ENCODE data around the gene TRRAP. TPM values are rescaled to one million over a fixed set of nuclear protein-coding genes. Genes with fewer than 3 reads are reported as not detected.

Gene TRRAP
- total RNA-seq, 4 donors from 2014 or later = 27.2 to 35.8 (median 30.1) TPM

GRCh38 chr7:98935811-98936210 is 57.5 kb downstream of the TRRAP start:
- TF ChIP-seq CTCF (IDR thresholded peaks at IDR 0.05) = no peak
- DNase-seq (ENCODE audit: low spot score) = no peak
- no peak for ATAC-seq (ENCODE audit: low FRiP score)

- no peak for ATAC-seq (ENCODE audit: low FRiP score)
- TF ChIP-seq CTCF (IDR thresholded peaks at IDR 0.05) = no peak
Observed at GRCh38 chr7:98943336-98943735, 65.0 kb downstream of the TRRAP start.

GRCh38 chr7:98944386-98944785 is 66.1 kb downstream of the TRRAP start:
- no peak for TF ChIP-seq CTCF (IDR thresholded peaks at IDR 0.05)
- DNase-seq (ENCODE audit: low spot score) (no peak), ATAC-seq (ENCODE audit: low FRiP score) (no peak)

More at GRCh38 chr7:98943336-98943735, 65.0 kb downstream of the TRRAP start:
- DNase-seq (ENCODE audit: low spot score) = no peak

GRCh38 chr7:98945852-98946251 is 67.5 kb downstream of the TRRAP start:
- ATAC-seq (ENCODE audit: low FRiP score) = no peak
- no peak for TF ChIP-seq CTCF (IDR thresholded peaks at IDR 0.05)

GRCh38 chr7:98946389-98946788 is 68.1 kb downstream of the TRRAP start:
- DNase-seq (ENCODE audit: low spot score) (no peak), ATAC-seq (ENCODE audit: low FRiP score) (no peak)
- TF ChIP-seq CTCF (IDR thresholded peaks at IDR 0.05) = no peak

More at GRCh38 chr7:98945852-98946251, 67.5 kb downstream of the TRRAP start:
- no peak for DNase-seq (ENCODE audit: low spot score)

- DNase-seq (ENCODE audit: low spot score) (no peak), ATAC-seq (ENCODE audit: low FRiP score) (no peak)
- TF ChIP-seq CTCF (IDR thresholded peaks at IDR 0.05) = no peak
Observed at GRCh38 chr7:98949336-98950044, 71.2 kb downstream of the TRRAP start.

- DNase-seq (ENCODE audit: low spot score) (no peak), ATAC-seq (ENCODE audit: low FRiP score) (peak; percentile 5)
- TF ChIP-seq CTCF (IDR thresholded peaks at IDR 0.05) = no peak
Observed at GRCh38 chr7:98955992-98956391, 77.7 kb downstream of the TRRAP start.

All from omental fat pad (tissue), 4 donors.